Body of pancreas (tissue), 4 donors: ENCODE results near the gene RNF111. TPM values are rescaled to one million over a fixed set of nuclear protein-coding genes. Genes with fewer than 3 reads are reported as not detected.
A peak's percentile ranks its signal among the peaks of the same experiment; 100 is the strongest.
"Not testable (repeated sequence)": the region's sequence is repeated elsewhere in the genome, so short reads cannot be mapped to it uniquely, and the experiment has no call there.

Experiments used
- ATAC-seq: fragments of 150-250 bp; one replicate; pipeline ENCODE4 v1.9.1; 2016
- DNase-seq, 4 donors: peaks; one replicate each; pipeline ENCODE4 v3.0.0-alpha.2; 2019
- H3K27ac ChIP-seq, 4 donors: fragments of 200-600 bp; sonication (generic); 1 replicate in 3 of 4; 2 replicates in 1 of 4; pipeline versions ENCODE4 v1.5.1 to v1.6.1; 2016 to 2019; ENCODE audit warnings: mild to moderate bottlenecking in 1 of 4, mixed read lengths in 1 of 4, moderate library complexity in 1 of 4
- H3K27me3 ChIP-seq, 2 donors: fragments of 200-600 bp; sonication (generic); one replicate each; pipeline ENCODE4 v1.6.0; 2016; ENCODE audit warnings: mild to moderate bottlenecking in 1 of 2
- H3K36me3 ChIP-seq, 2 donors: fragments of 200-600 bp; sonication (generic); replicated peaks in 1 of 2; 2 replicates each; pipeline ENCODE4 v1.5.1; 2016; ENCODE audit warnings: low read depth in 2 of 2; ENCODE audit not compliant: insufficient read depth in 1 of 2
- H3K4me1 ChIP-seq: fragments of 200-600 bp; sonication (generic); one replicate; pipeline ENCODE4 v1.6.0; 2016
- H3K4me3 ChIP-seq, 2 donors: fragments of 200-600 bp; sonication (generic); 1 replicate in 1 of 2; 2 replicates in 1 of 2; pipeline ENCODE4 v1.5.1; 2016 to 2019
- H3K9me3 ChIP-seq, 3 donors: fragments of 200-600 bp; sonication (generic); 1 replicate in 2 of 3; 2 replicates in 1 of 3; pipeline ENCODE4 v1.5.1; 2016
- POLR2A ChIP-seq, 3 donors: fragments of 450-650 bp; IDR thresholded peaks; one replicate each; pipeline ENCODE4 v1.6.1; 2016; ENCODE audit warnings: antibody characterized with exemption in 3 of 3, mild to moderate bottlenecking in 2 of 3
- WGBS, 2 donors: methylation state at CpG; one replicate each; pipeline ENCODE4 v1.1.5; 2017; 5-methylcytosine and 5-hydroxymethylcytosine counted together
- intact Hi-C: fragments of 100-400 bp; cut with DNase I; formaldehyde crosslinking; loops from one replicate; pipeline ENCODE4 v1.15.1; 2023
- total RNA-seq, 2 donors: library from RNA; depleted of rRNA; stranded (reverse); fragments of >200 nt; gene quantifications; one replicate each; pipeline ENCODE4 v1.1.0, GENCODE V29; 2016
- TF ChIP-seq, protein P1 (sequence below), 7 experiments: fragments of 450-650 bp in 4 of 7; fragments of 200-600 bp in 3 of 7; sonication (generic) in 3 of 7; IDR thresholded peaks; one replicate each; pipeline ENCODE4 v1.5.1; 2016 to 2019; ENCODE audit warnings: antibody characterized with exemption in 7 of 7

The RNF111 gene
- total RNA-seq, 2 donors from 2014 or later = 6.9 to 22.8 TPM

DNA sequence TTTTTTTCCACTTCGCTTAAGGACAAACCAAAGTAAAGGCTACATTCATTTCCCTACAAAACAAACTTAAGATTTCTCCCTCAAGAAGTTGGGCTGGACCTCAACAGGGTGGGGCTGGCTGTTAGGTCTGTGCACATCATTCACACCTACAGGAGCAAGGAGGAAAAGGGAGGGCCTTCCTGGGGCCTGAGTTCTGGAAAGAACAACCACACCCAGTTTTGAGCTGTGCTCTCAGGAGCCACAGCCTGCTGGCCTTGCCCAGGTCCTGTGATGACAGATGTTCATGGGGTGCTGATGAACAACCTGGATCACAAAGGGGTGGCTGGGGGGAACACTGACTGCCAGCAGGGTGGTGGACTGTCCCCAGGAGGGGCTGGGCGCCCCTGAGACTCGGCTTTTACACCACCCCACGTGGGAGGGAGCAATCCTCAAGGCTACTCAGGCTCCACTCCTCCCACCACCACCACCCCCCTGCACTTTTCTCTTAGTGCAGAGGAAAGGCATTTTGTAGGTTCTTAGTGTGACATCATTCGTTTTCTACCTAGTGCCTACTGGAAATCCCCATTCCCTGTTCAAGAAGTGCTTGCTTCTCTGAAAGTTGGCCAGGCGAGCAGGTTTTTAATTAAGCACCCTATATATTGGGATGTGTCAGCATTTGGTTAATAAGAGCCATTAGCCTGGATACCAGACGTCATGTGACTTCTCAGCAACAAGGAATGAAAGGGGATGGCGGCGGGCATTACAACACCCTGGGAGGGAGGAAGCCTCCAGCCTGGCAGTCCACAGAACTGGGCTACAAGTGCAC is 153.2 kb downstream of the RNF111 start:
- Histone ChIP-seq H3K4me1 (no peaks in the 10 kb centered on the region), H3K36me3 (peaks cover 0 to 8% of the 10 kb centered on the region in 2 donors), H3K4me3 (no peak overlapping the region), H3K27ac (no peak overlapping the region), H3K9me3 (no peaks in the 10 kb centered on the region), H3K27me3 (no peaks in the 10 kb centered on the region)
- 74 to 82% methylated on average over 9 of the region's 9 CpGs for WGBS, 2 donors
- ATAC-seq (no peak), DNase-seq (no peak)
- intact Hi-C loops = loop anchor here (10.0 kb wide), 1 partner anchor 354 kb away; no protein-coding TSS in a partner anchor
- TF ChIP-seq POLR2A (IDR thresholded peaks at IDR 0.05) = no peak
- TF ChIP-seq, protein P1, sequence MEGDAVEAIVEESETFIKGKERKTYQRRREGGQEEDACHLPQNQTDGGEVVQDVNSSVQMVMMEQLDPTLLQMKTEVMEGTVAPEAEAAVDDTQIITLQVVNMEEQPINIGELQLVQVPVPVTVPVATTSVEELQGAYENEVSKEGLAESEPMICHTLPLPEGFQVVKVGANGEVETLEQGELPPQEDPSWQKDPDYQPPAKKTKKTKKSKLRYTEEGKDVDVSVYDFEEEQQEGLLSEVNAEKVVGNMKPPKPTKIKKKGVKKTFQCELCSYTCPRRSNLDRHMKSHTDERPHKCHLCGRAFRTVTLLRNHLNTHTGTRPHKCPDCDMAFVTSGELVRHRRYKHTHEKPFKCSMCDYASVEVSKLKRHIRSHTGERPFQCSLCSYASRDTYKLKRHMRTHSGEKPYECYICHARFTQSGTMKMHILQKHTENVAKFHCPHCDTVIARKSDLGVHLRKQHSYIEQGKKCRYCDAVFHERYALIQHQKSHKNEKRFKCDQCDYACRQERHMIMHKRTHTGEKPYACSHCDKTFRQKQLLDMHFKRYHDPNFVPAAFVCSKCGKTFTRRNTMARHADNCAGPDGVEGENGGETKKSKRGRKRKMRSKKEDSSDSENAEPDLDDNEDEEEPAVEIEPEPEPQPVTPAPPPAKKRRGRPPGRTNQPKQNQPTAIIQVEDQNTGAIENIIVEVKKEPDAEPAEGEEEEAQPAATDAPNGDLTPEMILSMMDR (IDR thresholded peaks at IDR 0.05) = no peak

DNA sequence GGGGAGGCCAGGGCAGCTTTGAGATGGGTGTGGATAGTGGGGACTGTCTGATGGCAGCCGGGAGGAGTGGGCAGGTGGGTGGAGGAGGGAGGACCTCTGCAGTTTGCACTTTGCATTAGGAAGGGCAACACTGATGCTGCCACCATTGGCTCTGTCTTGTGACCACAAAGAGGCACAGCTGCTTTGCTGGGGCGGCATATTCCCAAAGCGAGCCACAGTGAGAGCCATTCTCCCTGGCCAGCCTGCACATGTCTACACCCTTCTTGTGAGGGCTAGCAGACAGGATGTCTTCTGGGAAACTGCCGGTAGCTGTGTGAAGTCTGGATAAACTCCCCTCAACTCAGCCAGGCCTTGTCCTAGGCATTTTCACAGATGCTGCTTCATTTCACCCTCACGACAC is 155.8 kb downstream of the RNF111 start:
- TF ChIP-seq, protein P1 (IDR thresholded peaks at IDR 0.05) = no peak
- TF ChIP-seq POLR2A (IDR thresholded peaks at IDR 0.05) = no peak
- intact Hi-C loops = loop anchor here (10.0 kb wide), 1 partner anchor 352 kb away; no protein-coding TSS in a partner anchor
- Histone ChIP-seq H3K9me3 (no peaks in the 10 kb centered on the region), H3K4me1 (no peaks in the 10 kb centered on the region), H3K36me3 (peaks cover 0 to 2% of the 10 kb centered on the region in 2 donors), H3K4me3 (no peak overlapping the region), H3K27me3 (no peaks in the 10 kb centered on the region), H3K27ac (no peak overlapping the region)
- DNase-seq = no peak
- WGBS, 2 donors = 93 to 96% methylated on average over 5 of the region's 5 CpGs
- no peak for ATAC-seq

DNA sequence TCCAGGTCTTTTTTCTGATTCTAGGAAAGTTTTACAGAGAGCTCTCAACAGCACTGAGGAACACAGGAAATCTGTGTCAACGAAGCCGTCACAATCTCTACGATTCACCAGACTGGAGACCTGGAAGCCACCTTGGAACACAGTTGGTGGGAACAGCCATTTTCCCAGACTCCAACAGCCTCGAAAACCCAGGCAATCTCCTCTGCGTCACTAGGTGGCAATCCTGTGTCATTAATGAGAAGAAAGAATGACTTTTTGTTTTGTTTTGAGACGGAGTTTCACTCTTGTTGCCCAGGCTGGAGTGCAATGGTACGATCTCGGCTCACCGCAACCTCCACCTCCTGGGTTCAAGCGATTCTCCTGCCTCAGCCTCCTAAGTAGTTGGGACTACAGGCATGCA is 157.1 kb downstream of the RNF111 start:
- not testable (repeated sequence) for H3K4me3 ChIP-seq, H3K36me3 ChIP-seq, H3K4me1 ChIP-seq, H3K27me3 ChIP-seq, H3K9me3 ChIP-seq, H3K27ac ChIP-seq
- ATAC-seq = peak; percentile 42
- intact Hi-C loops = loop anchor here (10.0 kb wide), 1 partner anchor 350 kb away; no protein-coding TSS in a partner anchor
- WGBS, 2 donors = 48 to 68% methylated on average over 10 of the region's 10 CpGs
- DNase-seq = peak; percentile 35 to 74 (median 68)
- TF ChIP-seq, protein P1 (IDR thresholded peaks at IDR 0.05) = peak in 6 of 7 experiments; percentile 7 to 69 (median 54)

Other genes with a start within 250 kb of the RNF111 start
- 10 to 100 TPM; 29.1 to 35.6 TPM for gene ADAM10, start 238.0 kb upstream of the RNF111 start, total RNA-seq
- gene MINDY2, start 216.4 kb upstream of the RNF111 start, total RNA-seq = 10 to 100 TPM in 1 of 2 donors, 1 to 10 TPM in 1; 8.9 to 11.9 TPM
- 10 to 100 TPM; 56.0 to 95.3 TPM for gene SLTM, start 54.0 kb upstream of the RNF111 start, total RNA-seq
- under 1 TPM in 1 of 2 donors, not detected in 1; 0.26 TPM for gene CCNB2, start 117.5 kb downstream of the RNF111 start, total RNA-seq
- gene LDHAL6B, start 219.2 kb downstream of the RNF111 start, total RNA-seq = not detected